ENCODE measurements around the gene G6PC1.

GRCh38 chr17:42944211-42944610 is 43.6 kb downstream of the G6PC1 start:
- no peak for TF ChIP-seq POLR2AphosphoS5 (IDR thresholded peaks at IDR 0.05)
- TF ChIP-seq EP300 (conservative IDR thresholded peaks at IDR 0.05; ENCODE audit: poor library complexity, severe bottlenecking) = no peak
- TF ChIP-seq CTCF (IDR thresholded peaks at IDR 0.05; ENCODE audit: poor library complexity, severe bottlenecking) = no peak
- TF ChIP-seq EZH2 (IDR thresholded peaks at IDR 0.05; ENCODE audit: borderline replicate concordance, insufficient read depth, low read length, poor library complexity, severe bottlenecking) = no peak
- no peak for TF ChIP-seq MXI1 (conservative IDR thresholded peaks at IDR 0.05; ENCODE audit: poor library complexity, severe bottlenecking)
- TF ChIP-seq REST (IDR thresholded peaks at IDR 0.05; ENCODE audit: borderline replicate concordance) = no peak
- TF ChIP-seq TAF1 (IDR thresholded peaks at IDR 0.05; ENCODE audit: low read depth) = no peak
- TF ChIP-seq RAD21 (conservative IDR thresholded peaks at IDR 0.05) = no peak
